Amniotic stem cell (primary cell): Measurements from ENCODE around the gene PLCXD1.
"Not testable (repeated sequence)": the region's sequence is repeated elsewhere in the genome, so short reads cannot be mapped to it uniquely, and the experiment has no call there.

Experiments used
- DNase-seq: peaks from one replicate; lab custom pipeline; 2025; lab: John Stamatoyannopoulos, UW

Gene PLCXD1, protein sequence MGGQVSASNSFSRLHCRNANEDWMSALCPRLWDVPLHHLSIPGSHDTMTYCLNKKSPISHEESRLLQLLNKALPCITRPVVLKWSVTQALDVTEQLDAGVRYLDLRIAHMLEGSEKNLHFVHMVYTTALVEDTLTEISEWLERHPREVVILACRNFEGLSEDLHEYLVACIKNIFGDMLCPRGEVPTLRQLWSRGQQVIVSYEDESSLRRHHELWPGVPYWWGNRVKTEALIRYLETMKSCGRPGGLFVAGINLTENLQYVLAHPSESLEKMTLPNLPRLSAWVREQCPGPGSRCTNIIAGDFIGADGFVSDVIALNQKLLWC

DNA sequence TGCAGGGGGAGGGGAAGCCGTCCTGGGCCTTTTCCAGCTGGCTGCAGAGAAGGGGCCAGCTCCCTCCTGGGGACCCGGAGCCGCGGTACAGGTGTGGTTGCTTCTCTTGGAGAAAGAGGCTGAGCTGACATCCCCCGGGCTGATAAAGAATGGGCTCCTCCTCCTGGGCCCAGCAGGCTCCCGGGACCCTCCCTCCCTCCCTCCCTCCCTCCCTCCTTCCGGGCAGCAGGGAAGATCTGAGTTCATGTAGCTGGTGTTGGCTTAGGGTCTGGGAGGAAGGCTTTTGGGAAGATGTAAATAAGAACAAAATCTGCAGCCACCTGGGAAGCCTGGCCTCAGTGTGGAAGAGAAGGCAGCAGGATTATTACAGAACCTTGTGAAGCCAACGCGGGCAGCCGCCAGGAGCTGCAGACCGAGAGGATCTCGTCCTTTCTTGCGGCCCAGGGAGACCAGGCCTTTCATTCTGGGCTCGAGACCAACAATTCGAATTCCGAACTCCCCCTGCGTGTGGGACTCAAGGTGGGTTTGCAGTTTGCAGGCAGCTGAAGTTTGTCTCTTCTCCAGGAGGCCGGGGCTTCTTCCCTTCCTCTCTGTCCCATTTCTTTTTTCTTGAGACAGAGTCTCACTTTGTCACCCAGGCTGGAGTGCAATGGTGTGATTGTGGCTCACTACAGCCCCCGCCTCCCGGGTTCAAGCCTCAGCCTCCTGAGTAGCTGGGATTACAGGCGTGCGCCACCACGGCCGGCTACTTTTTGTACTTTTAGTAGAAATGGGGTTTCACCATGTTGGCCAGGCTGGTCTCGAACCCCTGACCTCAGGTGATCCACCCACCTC lies at the start of gene PLCXD1:
Gene PLCXD1 (plus strand): TSS at position 216 of the 834 bp plus-strand sequence. CDS start 2,807 bp downstream, outside the sequence.
- no peak for DNase-seq

DNA sequence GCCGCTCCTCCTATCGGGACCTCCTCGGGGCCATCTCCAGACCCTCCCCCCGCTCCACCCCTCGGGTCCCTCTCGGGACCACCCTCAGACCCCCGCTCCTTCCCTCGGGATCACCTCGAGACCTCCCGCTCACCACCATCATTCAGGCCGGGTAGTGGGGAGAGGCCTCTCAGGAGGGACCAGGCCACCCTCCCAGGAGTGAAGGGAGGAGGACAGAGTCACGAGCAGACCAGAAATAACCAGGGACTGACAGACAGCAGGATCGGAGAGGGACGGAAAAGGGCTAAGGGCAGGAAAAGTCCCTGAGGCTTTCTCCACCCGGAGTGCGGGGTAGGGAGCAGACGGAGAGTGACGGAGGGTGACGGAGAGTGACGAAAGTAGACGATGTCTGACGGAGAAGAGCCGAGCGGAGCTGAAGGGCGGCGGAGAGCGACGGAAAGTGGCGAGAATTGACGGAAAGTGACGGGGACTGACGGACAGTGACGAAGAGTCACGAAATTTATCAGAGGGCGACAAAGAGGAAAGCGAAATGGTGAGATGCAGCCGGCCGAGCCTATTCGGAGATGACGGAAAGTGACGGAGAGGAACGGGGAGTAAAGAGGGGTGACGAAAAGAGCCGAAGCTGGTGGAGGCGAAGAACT lies 49.4 kb upstream of the PLCXD1 start:
- DNase-seq: not testable (repeated sequence)

- DNase-seq: not testable (repeated sequence)
Measured at GRCh38 chrX:232278-232655, 48.9 kb upstream of the PLCXD1 start.

GRCh38 chrX:236201-236600 lies 45.0 kb upstream of the PLCXD1 start:
- DNase-seq: not testable (repeated sequence)

DNA sequence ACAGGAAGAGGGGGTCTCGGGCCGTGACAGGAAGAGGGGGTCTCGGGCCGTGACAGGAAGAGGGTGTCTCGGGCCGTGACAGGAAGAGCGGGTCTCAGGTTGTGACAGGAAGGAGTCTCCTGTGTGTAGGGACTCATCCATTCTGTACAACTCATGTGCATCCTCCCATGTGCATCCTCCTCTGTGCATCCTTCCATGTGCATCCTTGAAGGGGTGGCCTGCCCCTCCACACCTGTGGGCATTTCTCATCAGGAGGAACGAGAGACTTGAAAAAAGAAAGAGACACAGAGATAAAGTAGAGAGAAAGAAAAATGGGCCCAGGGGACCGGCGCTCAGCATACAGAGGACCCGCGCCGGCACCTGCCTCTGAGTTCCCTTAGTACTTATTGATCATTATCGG lies 30.2 kb upstream of the PLCXD1 start:
- DNase-seq: no peak

DNA sequence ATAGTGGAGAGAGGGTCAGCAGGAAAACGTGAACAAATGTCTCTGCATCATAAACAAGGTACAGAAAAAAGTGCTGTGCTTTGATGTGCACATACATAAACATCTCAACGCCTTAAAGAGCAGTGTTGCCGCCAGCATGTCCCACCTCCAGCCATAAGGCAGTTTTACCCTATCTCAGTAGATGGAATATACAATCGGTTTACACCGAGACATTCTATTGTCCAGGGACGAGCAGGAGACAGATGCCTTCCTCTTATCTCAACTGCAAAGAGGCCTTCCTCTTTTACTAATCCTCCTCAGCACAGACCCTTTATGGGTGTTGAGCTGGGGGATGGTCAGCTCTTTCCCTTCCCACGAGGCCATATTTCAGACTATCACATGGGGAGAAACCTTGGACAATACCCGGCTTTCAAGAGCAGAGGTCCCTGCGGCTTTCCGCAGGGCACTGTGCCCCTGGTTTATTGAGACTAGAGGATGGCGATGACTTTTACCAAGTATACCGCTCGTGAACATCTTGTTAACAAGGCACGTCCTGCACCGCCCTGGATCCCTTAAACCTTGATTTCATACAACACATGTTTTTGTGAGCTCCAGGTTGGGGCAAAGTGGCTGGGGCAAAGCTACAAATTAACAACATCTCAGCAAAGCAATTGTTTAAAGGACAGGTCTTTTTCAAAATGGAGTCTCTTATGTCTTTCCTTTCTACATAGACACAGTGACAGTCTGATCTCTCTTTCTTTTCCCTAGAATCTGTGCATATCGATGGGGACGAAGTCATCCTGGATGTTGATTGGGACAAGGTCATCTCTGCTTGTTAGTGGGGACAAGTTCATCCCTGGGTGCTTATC lies 29.6 kb upstream of the PLCXD1 start:
- not testable (repeated sequence) for DNase-seq

GRCh38 chrX:252244-252956 lies 28.8 kb upstream of the PLCXD1 start:
- no peak for DNase-seq

DNA sequence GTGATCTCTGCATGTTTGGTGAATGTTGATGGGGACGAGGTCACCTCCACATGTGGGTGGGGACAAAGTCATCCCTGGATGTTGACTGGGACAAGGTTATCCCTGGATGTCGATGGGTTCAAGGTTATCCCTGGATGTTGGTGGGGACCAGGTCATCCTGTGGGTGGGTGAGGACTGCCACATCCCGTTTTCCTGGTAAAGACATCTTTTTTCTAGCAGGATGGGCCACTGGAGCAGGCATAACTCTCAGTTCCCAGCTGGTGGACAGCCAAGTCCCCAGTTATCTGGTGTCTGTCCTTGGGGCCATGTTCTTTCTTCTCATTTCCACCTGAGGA lies 28.3 kb upstream of the PLCXD1 start:
- no peak for DNase-seq

- DNase-seq: no peak
Measured at GRCh38 chrX:253451-254297, 27.5 kb upstream of the PLCXD1 start.

DNA sequence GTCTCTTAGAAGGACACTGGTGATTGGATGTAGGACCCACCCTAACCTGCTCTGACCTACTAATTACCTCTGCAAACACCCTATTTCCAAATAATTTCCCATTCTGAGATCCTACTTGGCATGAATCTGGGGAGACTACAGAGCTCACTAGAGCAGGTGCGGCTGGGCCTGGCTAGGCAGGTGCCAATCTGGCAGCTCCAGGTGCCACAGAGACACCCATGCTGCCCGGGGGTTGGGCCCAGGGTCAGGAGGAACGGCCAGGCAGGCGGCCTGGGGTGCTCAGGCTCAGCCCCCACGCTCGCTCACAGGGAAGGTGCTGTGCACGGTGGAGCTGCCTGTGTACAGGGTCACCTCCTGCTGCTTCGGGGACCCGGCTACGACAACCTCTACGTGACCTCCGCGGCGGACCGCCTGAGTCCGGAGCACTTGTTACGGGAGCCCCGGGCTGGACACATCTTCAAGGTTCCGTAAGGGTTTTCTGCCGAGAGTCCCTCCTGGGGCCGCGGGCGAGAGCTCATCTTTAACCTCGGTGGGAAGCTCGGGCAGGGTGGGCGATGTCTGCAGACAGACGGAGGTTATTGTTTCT lies 26.5 kb upstream of the PLCXD1 start:
- DNase-seq: no peak

- no peak for DNase-seq
Measured at GRCh38 chrX:255923-256331, 25.3 kb upstream of the PLCXD1 start.

GRCh38 chrX:257054-257453 lies 24.1 kb upstream of the PLCXD1 start:
- DNase-seq: not testable (repeated sequence)

- DNase-seq: no peak
Measured at GRCh38 chrX:257681-258289, 23.4 kb upstream of the PLCXD1 start.

DNA sequence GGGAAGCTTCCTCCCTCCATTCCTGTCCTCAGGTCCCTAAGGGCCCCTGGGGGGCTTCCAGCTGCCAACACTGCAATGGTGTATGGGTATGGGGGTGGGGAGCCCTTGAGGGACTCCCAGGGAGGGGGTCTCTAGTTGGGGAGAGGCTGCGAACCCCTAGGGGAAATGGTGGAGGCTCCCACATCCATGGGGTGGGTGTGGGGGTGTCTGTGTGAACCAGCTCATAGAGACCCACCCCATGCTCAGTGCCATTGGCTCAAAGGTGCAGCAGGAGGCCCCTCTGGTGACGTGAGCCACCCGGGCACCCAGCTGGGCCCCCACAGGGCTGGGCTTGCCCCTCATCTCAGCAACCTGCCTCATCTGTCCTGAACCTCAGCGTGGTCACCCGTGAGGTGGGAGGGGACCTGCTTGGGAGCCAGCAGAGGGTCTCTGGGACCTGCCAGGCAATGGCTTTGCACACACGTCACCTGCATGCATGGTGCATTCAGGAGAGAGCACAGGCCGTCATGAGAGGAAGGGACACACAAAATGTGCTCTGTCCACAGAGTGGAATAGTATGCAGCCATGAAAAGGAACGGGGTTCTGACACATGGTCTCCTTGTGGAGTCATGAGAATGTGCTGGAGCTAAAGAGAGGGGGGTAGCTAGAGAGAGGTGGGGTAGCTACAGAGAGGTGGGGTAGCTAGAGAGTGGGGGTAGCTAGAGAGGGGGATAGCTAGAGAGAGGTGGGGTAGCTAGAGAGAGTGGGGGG lies 22.7 kb upstream of the PLCXD1 start:
- DNase-seq: no peak

- DNase-seq: no peak
Measured at GRCh38 chrX:259692-260355, 21.4 kb upstream of the PLCXD1 start.

- DNase-seq: no peak
Measured at GRCh38 chrX:261167-261918, 19.8 kb upstream of the PLCXD1 start.

DNA sequence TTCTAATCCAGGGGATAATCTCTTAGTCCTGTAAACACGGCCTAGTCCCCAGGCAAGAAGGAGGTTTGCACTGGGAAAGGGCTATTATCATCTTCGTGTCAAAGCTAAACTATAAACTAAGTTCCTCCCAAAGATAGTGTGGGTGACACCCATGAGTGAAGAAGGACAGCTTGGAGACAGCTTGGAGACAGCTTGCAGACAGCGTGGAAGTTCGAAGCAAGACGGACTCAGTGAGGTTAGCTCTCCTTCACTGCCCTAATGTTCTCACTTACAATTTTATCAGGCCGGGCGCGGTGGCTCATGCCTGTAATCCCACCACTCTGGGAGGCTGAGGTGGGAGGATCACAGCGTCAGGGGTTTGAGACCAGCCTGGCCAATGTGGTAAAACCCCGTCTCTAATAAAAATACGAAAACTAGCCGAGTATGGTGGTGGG lies 19.2 kb upstream of the PLCXD1 start:
- no peak for DNase-seq
